ENCODE measurements around the gene SF3B6. TPM values are rescaled to one million over a fixed set of nuclear protein-coding genes. Genes with fewer than 3 reads are reported as not detected.

SF3B6 gene, protein sequence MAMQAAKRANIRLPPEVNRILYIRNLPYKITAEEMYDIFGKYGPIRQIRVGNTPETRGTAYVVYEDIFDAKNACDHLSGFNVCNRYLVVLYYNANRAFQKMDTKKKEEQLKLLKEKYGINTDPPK
- total RNA-seq (2021; fragmentation: NEBNext Ultra II Directional; extraction: Animal tissue kit (Norgen Biotek cat#: 25700)) = 100 to 1,000 TPM; 112 to 139 (median 126) TPM
- long read RNA-seq, transcript SF3B6-201 (4 exons, 770 nt) = major isoform, 173 of 184 reads
- long read RNA-seq, partial matches to known transcripts = 2 of 184 reads
- long read RNA-seq, other reads (novel, unspliced or antisense) = 9 of 184 reads

DNA sequence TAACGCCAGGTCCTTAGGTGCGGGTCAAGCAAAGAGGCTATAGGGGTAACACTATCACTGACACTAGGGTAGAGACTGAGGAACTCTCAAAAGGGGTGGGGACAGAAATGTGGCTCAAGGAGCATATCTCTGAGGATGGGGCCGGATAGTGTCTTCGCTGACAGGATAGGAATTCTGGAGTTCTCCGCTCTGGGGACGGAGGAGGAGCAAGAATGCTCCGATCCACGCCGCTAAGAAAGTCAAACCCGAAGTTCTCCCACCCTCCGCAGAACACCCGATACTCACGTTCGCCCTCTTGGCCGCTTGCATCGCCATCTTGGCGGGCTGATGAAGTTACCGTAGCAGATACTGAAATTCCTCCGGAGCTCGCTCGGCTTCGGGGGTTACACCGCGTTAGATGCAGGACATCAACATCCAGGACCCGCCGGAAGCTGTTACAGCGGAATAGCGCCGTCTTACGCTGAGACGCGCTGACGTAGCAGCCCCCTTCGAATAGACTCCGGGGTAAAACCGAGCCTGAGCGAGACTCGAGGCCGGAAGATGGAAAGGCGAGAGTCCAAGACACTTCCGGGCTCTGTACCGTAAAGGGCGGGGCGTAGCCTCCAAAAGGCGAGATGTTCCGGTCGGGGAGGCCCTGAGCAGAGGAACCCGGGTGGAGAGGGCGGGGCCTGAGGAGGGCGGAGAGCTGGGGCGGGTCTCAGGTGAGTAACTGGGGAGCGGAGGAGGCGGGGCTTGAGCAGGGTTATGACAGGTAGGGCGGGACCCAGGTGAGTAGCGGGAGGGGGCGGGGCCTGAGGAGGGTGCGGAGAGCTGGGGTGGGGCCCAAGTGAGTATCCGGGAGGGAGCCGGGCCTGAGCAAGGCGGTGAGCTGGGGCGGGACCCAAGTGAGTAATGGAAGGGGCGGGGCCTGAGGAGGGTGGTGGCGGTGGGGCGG is at the start of gene SF3B6:
TSS of gene SF3B6 (minus strand) at position 412 of the 934 bp plus-strand sequence. CDS start at position 315, 97 bp downstream.
- Mint-ChIP-seq H3K4me1 (ENCODE audit: low read depth) (peaks cover 35% of the 10 kb centered on the region), H3K4me3 (peak within 1 kb of the TSS; percentile 97), H3K36me3 (ENCODE audit: low read depth) (peaks cover 30% of the 10 kb centered on the region), H3K27ac (peak within 1 kb of the TSS; percentile 92), H3K27me3 (ENCODE audit: insufficient read depth) (no peaks in the 10 kb centered on the region; the same call in 1 of the 2 replicates), H3K9me3 (no peaks in the 10 kb centered on the region)
- TF ChIP-seq, protein P1, sequence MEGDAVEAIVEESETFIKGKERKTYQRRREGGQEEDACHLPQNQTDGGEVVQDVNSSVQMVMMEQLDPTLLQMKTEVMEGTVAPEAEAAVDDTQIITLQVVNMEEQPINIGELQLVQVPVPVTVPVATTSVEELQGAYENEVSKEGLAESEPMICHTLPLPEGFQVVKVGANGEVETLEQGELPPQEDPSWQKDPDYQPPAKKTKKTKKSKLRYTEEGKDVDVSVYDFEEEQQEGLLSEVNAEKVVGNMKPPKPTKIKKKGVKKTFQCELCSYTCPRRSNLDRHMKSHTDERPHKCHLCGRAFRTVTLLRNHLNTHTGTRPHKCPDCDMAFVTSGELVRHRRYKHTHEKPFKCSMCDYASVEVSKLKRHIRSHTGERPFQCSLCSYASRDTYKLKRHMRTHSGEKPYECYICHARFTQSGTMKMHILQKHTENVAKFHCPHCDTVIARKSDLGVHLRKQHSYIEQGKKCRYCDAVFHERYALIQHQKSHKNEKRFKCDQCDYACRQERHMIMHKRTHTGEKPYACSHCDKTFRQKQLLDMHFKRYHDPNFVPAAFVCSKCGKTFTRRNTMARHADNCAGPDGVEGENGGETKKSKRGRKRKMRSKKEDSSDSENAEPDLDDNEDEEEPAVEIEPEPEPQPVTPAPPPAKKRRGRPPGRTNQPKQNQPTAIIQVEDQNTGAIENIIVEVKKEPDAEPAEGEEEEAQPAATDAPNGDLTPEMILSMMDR (IDR thresholded peaks at IDR 0.05) = peak; percentile 39
- peak; percentile 97 for DNase-seq

GRCh38 chr2:24123922-24124580 is 47.9 kb upstream of the SF3B6 start:
- TF ChIP-seq, protein P1 (IDR thresholded peaks at IDR 0.05) = no peak
- H3K4me1 Mint-ChIP-seq (ENCODE audit: low read depth) = peaks cover 33% of the 10 kb centered on the region
- H3K27ac Mint-ChIP-seq = peak overlapping the region; percentile 93
- peak overlapping the region; percentile 91 for H3K4me3 Mint-ChIP-seq
- H3K9me3 Mint-ChIP-seq = no peaks in the 10 kb centered on the region
- H3K36me3 Mint-ChIP-seq (ENCODE audit: low read depth) = peaks cover 12% of the 10 kb centered on the region
- no peak for DNase-seq
- H3K27me3 Mint-ChIP-seq (ENCODE audit: insufficient read depth) = peaks cover 1% of the 10 kb centered on the region

- Mint-ChIP-seq H3K36me3 (ENCODE audit: low read depth) (peaks cover 12% of the 10 kb centered on the region), H3K27me3 (ENCODE audit: insufficient read depth) (peaks cover 1% of the 10 kb centered on the region), H3K4me3 (peak within 1 kb of the TSS; percentile 92), H3K4me1 (ENCODE audit: low read depth) (peaks cover 40% of the 10 kb centered on the region), H3K27ac (peak within 1 kb of the TSS; percentile 93), H3K9me3 (no peaks in the 10 kb centered on the region)
- TF ChIP-seq, protein P1 (IDR thresholded peaks at IDR 0.05) = peak; percentile 9; the same call in 1 of the 2 replicates
- peak; percentile 81 for DNase-seq
These were observed 47.2 kb upstream of the SF3B6 start, which contains the start of the genes FAM228B and PFN4 for GRCh38 chr2:24123195-24123921. Gene FAM228B (plus strand): TSS chr2:24123469. CDS start chr2:24124362, 893 bp downstream. Gene PFN4 (minus strand): TSS chr2:24123334. CDS start chr2:24122535, 799 bp downstream.

DNA sequence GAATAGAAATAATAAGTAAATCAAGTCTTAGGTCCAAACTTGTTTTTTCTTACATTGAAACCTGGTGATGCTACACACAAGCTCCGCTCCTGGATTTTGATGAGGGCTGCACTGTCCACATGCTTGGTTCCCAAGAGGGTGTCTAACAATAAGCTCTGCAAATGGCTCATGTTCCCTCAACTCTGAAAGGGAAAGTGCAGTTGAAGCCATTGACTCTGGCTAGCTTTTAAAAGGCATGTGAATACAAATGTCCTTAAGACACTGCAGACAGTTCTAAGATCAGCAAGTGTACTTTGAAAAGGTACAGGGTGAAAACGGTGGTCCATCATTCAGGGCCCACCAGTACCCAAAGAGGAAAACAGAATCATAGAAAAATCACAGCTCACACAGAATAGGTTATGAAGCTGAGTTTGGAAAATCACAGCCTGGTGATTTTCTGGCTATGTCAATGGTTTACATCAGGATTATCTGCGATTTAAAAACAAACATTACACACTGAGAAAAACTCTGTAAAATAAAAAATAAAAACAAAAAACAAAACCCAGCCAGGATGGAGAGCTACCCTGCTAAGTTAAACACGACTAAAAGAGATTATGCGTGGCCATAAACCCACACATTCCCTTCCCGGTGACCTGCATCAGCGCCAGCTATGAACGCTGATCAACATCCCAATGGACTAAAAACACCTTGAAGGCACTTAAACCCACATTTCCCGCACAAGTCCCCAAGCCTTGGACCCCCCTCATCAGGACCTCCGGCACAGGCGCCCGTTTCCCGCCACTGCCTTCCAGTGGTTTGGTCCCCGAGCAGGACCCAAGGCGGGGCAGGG is 46.5 kb upstream of the SF3B6 start:
- no peak for DNase-seq
- Mint-ChIP-seq H3K27ac (peak overlapping the region; percentile 86), H3K4me1 (ENCODE audit: low read depth) (peaks cover 42% of the 10 kb centered on the region), H3K4me3 (peak overlapping the region; percentile 92), H3K9me3 (no peaks in the 10 kb centered on the region), H3K27me3 (ENCODE audit: insufficient read depth) (peaks cover 1% of the 10 kb centered on the region), H3K36me3 (ENCODE audit: low read depth) (peaks cover 12% of the 10 kb centered on the region)
- TF ChIP-seq, protein P1 (IDR thresholded peaks at IDR 0.05) = no peak
